ENCODE measurements around the gene KCNMB1.

KCNMB1 gene

GRCh38 chr5:170338933-170339779 lies 50.0 kb downstream of the KCNMB1 start:
- no peak for DNase-seq

DNA sequence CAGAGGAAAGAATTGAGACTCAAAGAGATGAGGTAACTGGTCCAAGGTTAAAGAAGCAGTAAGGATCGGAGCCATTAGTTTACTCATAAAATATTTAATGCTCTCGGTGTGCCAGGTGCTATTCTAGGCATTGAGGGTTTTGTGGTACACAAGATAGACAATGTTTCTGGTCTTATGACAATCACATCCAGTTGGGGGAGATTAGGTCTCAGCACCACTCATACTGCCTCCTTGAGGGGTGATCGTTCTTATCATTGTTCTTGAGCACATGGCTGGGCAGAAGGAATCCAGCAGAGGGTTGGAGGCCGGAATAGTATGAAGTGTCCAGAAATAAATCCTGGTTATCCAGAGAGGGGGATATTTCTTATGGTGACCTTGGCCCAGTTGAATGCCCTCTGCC lies 50.9 kb downstream of the KCNMB1 start:
- DNase-seq, result no peak

GRCh38 chr5:170337045-170337733 lies 52.0 kb downstream of the KCNMB1 start:
- DNase-seq, result no peak

- no peak for DNase-seq
Measured at GRCh38 chr5:170336065-170336464, 53.1 kb downstream of the KCNMB1 start.

- DNase-seq, result no peak
Measured at GRCh38 chr5:170334626-170335025, 54.5 kb downstream of the KCNMB1 start.

DNA sequence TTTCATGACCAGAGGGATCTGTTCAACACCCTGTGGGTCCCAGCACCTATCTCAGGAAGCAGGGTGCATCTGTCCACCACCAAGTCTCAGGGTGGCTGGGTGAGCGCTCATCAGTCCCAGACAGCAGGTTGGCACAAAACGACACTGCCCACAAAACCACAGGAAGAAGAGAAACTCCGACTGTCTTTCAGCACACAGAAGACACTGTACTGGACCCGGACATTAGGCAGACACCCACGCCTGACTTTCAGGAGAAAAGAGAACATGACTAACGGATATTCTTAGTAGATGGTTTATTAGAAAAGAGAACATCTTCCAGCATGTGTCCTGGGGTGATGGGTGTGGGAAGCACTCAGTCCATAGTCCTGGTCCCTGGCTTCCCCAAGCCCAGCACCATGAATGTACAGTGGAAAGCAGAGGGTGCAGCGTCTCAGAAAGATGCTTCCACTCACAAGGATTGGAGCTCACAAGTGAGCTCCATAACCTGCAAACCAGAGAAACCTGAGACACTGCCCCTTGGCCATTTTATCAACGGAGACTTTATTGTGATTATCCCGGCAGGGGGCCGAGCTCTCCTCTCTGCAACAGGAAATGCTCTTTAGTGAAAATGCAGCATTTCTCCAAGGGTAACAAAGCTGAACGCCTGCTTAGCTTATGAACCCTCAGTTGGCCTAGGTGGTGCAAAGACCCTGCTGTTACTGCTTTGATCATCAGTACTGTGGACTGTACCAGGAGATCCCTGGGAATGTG lies 55.8 kb downstream of the KCNMB1 start:
- DNase-seq, result no peak

DNA sequence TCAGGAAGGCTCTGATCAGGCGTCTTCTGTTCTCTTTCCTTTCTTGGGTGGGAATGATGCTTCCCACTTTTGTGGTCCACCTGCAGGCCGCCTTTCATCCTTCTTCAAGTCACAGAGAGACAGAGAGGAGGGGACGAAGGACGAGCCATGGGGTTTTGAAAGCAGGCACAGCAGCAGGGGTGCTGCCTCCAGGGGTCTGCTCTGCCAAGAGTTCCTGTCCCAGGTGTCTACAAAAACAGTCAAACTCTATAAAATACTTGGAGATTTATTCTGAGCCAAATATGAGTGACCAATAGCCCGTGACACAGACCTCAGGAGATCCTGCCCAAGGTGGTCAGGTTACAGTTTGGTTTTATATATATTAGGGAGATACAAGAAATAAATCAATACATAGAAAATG lies 57.1 kb downstream of the KCNMB1 start:
- no peak for DNase-seq

DNA sequence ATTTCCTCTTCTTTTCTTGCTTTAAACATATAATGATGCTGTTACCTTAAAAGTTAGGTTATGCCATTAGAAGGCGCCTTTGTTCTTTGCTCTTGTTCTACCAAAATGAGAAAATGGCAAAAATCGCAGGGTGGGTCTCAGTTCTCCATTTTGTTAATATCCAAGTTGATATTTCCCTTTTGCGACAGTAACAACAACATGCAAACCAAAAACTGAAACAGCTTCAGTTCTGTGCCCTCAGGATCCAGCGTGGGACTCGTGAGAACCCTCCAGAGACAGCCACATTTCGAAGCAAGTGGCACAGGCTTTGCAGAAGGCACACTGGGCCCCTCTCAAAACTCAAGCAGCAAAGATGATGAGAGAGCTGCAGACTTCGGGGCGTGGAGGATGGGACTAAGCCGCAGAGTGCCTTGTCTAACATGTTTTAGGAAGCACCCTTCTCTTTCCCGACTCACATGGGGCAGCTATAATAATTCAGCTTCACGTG lies 58.6 kb downstream of the KCNMB1 start:
- DNase-seq, result no peak

DNA sequence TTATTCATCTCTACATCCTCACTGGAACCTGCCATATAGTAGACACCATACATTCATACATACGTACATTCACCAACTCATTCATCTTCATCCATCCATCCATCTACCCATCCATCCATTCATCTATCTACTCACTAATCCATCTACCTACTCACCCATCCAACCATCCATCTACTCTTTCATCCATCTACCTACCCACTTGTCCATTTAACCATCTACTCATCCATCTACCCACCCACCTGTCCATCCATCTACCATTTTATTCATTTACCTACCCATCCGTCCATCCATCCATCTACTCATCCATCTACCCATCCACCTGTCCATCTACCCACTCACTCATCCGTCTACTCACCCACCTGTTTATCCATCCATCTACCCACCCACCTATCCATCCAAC lies 59.6 kb downstream of the KCNMB1 start:
- no peak for DNase-seq

DNA sequence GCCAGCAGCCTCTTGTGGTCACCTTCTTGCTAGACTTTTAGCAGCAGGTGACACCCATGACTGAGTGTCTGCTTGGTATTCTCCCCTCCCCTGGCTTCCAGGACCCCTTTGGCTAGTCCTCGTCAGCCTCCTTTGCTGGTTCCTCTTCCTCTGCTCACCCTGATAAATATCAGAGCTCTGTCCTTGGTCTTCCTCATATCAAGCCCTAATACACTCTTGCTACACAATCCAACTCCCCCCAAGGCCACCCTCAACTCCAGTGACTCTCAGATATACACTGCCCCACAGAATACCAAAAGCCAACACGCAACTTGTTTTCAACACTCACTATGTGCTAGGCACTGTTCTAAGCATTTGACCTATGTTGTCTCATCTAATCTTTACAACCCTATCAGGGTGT lies 61.3 kb downstream of the KCNMB1 start:
- no peak for DNase-seq

DNA sequence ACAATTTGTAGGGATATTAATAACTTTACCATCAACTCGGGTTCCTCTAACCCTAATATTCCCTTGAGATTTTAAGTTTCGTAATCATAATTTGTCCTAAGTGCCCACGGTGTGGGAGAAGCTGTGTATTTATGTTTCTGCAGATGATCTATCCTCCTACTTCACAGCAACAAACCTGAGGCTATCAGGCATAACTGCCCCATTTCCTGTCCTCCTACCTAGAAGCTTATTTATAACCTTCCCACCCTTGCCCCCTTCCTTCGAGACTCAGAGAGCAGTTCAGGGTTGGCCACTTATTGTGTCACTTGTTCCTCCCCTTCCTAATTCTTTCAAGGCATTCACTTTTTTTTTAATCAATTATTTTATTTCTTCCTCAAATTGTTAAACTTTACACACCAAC lies 62.0 kb downstream of the KCNMB1 start:
- no peak for DNase-seq
